Neural cell (in vitro differentiated cells): ENCODE results near the gene CPNE5.

Experiments
- CTCF ChIP-seq: fragments of 450-650 bp; IDR thresholded peaks from 2 replicates; pipeline ENCODE4 v1.5.1; 2014; ENCODE audit warnings: antibody characterized with exemption, mild to moderate bottlenecking, moderate library complexity; ENCODE audit not compliant: poor library complexity, severe bottlenecking
- EP300 ChIP-seq: fragments of 450-650 bp; conservative IDR thresholded peaks from 2 replicates; pipeline ENCODE4 v1.6.1; 2014; ENCODE audit warnings: antibody characterized with exemption, mild to moderate bottlenecking, moderate library complexity; ENCODE audit not compliant: poor library complexity, severe bottlenecking
- EZH2 ChIP-seq: fragments of 200-600, 300-800 bp; shearing (Covaris generic), sonication (generic); IDR thresholded peaks from 2 replicates; pipeline ENCODE4 v1.6.1; 2014; ENCODE audit warnings: antibody characterized with exemption, low read length, borderline replicate concordance, mild to moderate bottlenecking; ENCODE audit not compliant: insufficient read depth, poor library complexity, severe bottlenecking
- POLR2AphosphoS5 ChIP-seq: IDR thresholded peaks from 2 replicates; pipeline ENCODE4 v1.6.1; 2012
- REST ChIP-seq: IDR thresholded peaks from 2 replicates; pipeline ENCODE4 v1.6.1; 2012; ENCODE audit warnings: borderline replicate concordance
- SMC3 ChIP-seq: fragments of 450-650 bp; conservative IDR thresholded peaks from 2 replicates; pipeline ENCODE4 v1.6.1; 2014; ENCODE audit warnings: antibody characterized with exemption, mild to moderate bottlenecking, moderate library complexity; ENCODE audit not compliant: poor library complexity
- TAF1 ChIP-seq: IDR thresholded peaks from 2 replicates; pipeline ENCODE4 v1.6.1; 2012; ENCODE audit warnings: low read depth

GRCh38 chr6:36703982-36704381, 135.3 kb downstream of the CPNE5 start:
- TF ChIP-seq CTCF = no peak
- TF ChIP-seq EZH2 = no peak
- no peak for TF ChIP-seq TAF1
- no peak for TF ChIP-seq SMC3
- TF ChIP-seq POLR2AphosphoS5 = no peak
- no peak for TF ChIP-seq REST
- TF ChIP-seq EP300 = no peak
